GM04503 (cell line): ENCODE results near the gene CYBRD1.

Experiments
- DNase-seq: peaks from one replicate; pipeline ENCODE4 v3.0.0-alpha.2; 2012; ENCODE audit warnings: low read depth

Gene CYBRD1

GRCh38 chr2:171602352-171602751 lies 80.1 kb downstream of the CYBRD1 start:
- DNase-seq: no peak
